ENCODE data around the gene TMEM212.
A peak's percentile ranks its signal among the peaks of the same experiment; 100 is the strongest.
"Not testable (repeated sequence)": the region's sequence is repeated elsewhere in the genome, so short reads cannot be mapped to it uniquely, and the experiment has no call there.

The TMEM212 gene

GRCh38 chr3:171813278-171813896, 29.8 kb upstream of the TMEM212 start:
- no peak for FAIRE-seq
- DNase-seq (ENCODE audit: low spot score), result no peak

- DNase-seq (ENCODE audit: low spot score), result no peak
Observed at GRCh38 chr3:171813897-171814460, 29.2 kb upstream of the TMEM212 start.

GRCh38 chr3:171814662-171815061, 28.5 kb upstream of the TMEM212 start:
- FAIRE-seq; DNase-seq (ENCODE audit: low spot score): not testable (repeated sequence)

More at GRCh38 chr3:171813897-171814460, 29.2 kb upstream of the TMEM212 start:
- no peak for FAIRE-seq

- no peak for FAIRE-seq
- DNase-seq (ENCODE audit: low spot score), result no peak
Observed at GRCh38 chr3:171815973-171816595, 27.1 kb upstream of the TMEM212 start.

GRCh38 chr3:171817074-171817800, 25.9 kb upstream of the TMEM212 start:
- FAIRE-seq, result no peak
- no peak for DNase-seq (ENCODE audit: low spot score)

GRCh38 chr3:171821044-171821443, 22.1 kb upstream of the TMEM212 start:
- FAIRE-seq (no peak), DNase-seq (ENCODE audit: low spot score) (no peak)

GRCh38 chr3:171821778-171822358, 21.3 kb upstream of the TMEM212 start:
- FAIRE-seq (no peak), DNase-seq (ENCODE audit: low spot score) (no peak)

GRCh38 chr3:171822431-171823106, 20.6 kb upstream of the TMEM212 start:
- FAIRE-seq, result no peak
- no peak for DNase-seq (ENCODE audit: low spot score)

GRCh38 chr3:171824116-171824515, 19.0 kb upstream of the TMEM212 start:
- DNase-seq (ENCODE audit: low spot score) (no peak), FAIRE-seq (no peak)

GRCh38 chr3:171824824-171825221, 18.3 kb upstream of the TMEM212 start:
- FAIRE-seq (no peak), DNase-seq (ENCODE audit: low spot score) (peak; percentile 49)

- DNase-seq (ENCODE audit: low spot score), result no peak
- FAIRE-seq, result no peak
Observed at GRCh38 chr3:171825222-171825828, 17.8 kb upstream of the TMEM212 start.

- DNase-seq (ENCODE audit: low spot score) (no peak), FAIRE-seq (no peak)
Observed at GRCh38 chr3:171827385-171827784, 15.8 kb upstream of the TMEM212 start.

- no peak for FAIRE-seq
- no peak for DNase-seq (ENCODE audit: low spot score)
Observed at GRCh38 chr3:171827836-171828458, 15.2 kb upstream of the TMEM212 start.

GRCh38 chr3:171828902-171829770, 14.0 kb upstream of the TMEM212 start:
- DNase-seq (ENCODE audit: low spot score) (no peak), FAIRE-seq (no peak)

- DNase-seq (ENCODE audit: low spot score) (peak; percentile 63), FAIRE-seq (no peak)
Observed at GRCh38 chr3:171829841-171830517, 13.2 kb upstream of the TMEM212 start.

GRCh38 chr3:171830518-171830875, 12.7 kb upstream of the TMEM212 start:
- DNase-seq (ENCODE audit: low spot score) (no peak), FAIRE-seq (no peak)

GRCh38 chr3:171831936-171832335, 11.2 kb upstream of the TMEM212 start:
- DNase-seq (ENCODE audit: low spot score), result no peak
- FAIRE-seq, result no peak

- no peak for FAIRE-seq
- no peak for DNase-seq (ENCODE audit: low spot score)
Observed at GRCh38 chr3:171832989-171833388, 10.2 kb upstream of the TMEM212 start.
